ENCODE measurements around the gene PTPRC. TPM values are rescaled to one million over a fixed set of nuclear protein-coding genes. Genes with fewer than 3 reads are reported as not detected.

The PTPRC gene
- total and polyA plus RNA-seq, 2 experiments from 2014 or later = 0.66 to 0.86 TPM

DNA sequence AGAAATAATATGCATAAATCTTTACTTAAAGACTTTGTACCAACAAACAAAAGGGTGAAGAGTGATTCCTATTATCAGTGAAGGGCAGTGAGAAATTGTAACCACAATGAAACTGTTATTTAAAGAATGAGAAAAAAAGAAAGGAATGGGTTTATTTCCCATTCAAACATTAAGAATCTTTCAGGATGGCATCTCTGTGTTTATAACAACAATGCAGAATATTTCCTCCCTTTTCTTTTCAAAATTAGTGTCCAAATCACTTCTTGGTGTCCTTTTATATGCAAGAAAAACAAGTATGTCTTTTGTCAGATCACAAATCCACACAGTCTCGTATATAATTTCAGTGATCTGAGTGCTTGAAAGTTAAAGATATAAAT is 61.2 kb downstream of the PTPRC start:
- in situ Hi-C loops (cut with MboI) = no loop called here
- H3K4me1 ChIP-seq (ENCODE audit: insufficient read depth) = peaks cover 11% of the 10 kb centered on the region; the same call in 1 of the 2 replicates
- no peak overlapping the region for H3K4me3 ChIP-seq
- peak overlapping the region; percentile 44 for H3K4me2 ChIP-seq (ENCODE audit: unreplicated experiment)
- no peaks in the 10 kb centered on the region for H3K9me3 ChIP-seq (ENCODE audit: low read depth)
- no peak overlapping the region for H3K27ac ChIP-seq
- no peak for DNase-seq
- no peaks in the 10 kb centered on the region for H3K27me3 ChIP-seq (replicated peaks; ENCODE audit: insufficient read depth)
- H2AFZ ChIP-seq = peak overlapping the region; percentile 42
- no peaks in the 10 kb centered on the region for H3K79me2 ChIP-seq (ENCODE audit: insufficient read depth)
- 43 to 58% methylated on average over 1 of the region's 1 CpG for WGBS, 2 experiments (ENCODE audit: low coverage in 1 of 2, low lambda C conversion rate in 2 of 2, missing lambda C conversion rate in 2 of 2)
- H4K20me1 ChIP-seq (ENCODE audit: insufficient read depth) = no peaks in the 10 kb centered on the region
- H3F3A ChIP-seq (ENCODE audit: insufficient read depth) = no peaks in the 10 kb centered on the region
- no peak for TF ChIP-seq EZH2 (IDR thresholded peaks at IDR 0.05; ENCODE audit: insufficient read depth, poor library complexity, severe bottlenecking)
- no peaks in the 10 kb centered on the region for H3K9me2 ChIP-seq (ENCODE audit: insufficient read depth)
- H3K9ac ChIP-seq = no peak overlapping the region
- H3K36me3 ChIP-seq (ENCODE audit: low read depth) = no peaks in the 10 kb centered on the region

DNA sequence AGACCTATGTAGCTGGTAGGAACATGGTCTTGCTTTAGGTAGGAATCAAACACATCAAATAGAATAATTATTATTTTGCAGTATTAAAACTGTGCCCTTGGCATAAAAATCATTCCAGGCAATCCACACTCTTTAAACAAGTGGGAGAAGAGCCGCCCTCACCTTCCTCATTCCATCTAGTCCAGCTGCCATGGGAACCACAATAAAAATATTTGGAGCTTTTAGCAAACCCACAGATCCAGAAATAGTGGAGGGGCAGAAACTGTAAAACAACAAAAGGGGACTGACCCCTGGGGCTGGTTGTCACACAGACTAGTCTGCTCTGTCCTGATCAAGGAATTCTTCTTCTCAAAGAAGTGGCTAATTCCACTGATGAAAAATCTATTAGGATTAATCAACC is 61.6 kb downstream of the PTPRC start:
- Histone ChIP-seq H3K9me2 (ENCODE audit: insufficient read depth) (no peaks in the 10 kb centered on the region), H3K36me3 (ENCODE audit: low read depth) (no peaks in the 10 kb centered on the region), H2AFZ (peak overlapping the region; percentile 42), H3K27me3 (replicated peaks; ENCODE audit: insufficient read depth) (no peaks in the 10 kb centered on the region), H3K4me1 (ENCODE audit: insufficient read depth) (peaks cover 11% of the 10 kb centered on the region; the same call in 1 of the 2 replicates), H3F3A (ENCODE audit: insufficient read depth) (no peaks in the 10 kb centered on the region), H4K20me1 (ENCODE audit: insufficient read depth) (no peaks in the 10 kb centered on the region), H3K79me2 (ENCODE audit: insufficient read depth) (no peaks in the 10 kb centered on the region), H3K4me2 (ENCODE audit: unreplicated experiment) (no peak overlapping the region), H3K27ac (no peak overlapping the region), H3K9ac (no peak overlapping the region), H3K4me3 (no peak overlapping the region), H3K9me3 (ENCODE audit: low read depth) (no peaks in the 10 kb centered on the region)
- in situ Hi-C loops (cut with MboI) = no loop called here
- no peak for DNase-seq
- TF ChIP-seq EZH2 (IDR thresholded peaks at IDR 0.05; ENCODE audit: insufficient read depth, poor library complexity, severe bottlenecking) = no peak
- no peak for TF ChIP-seq EZH2phosphoT487 (IDR thresholded peaks at IDR 0.05; ENCODE audit: insufficient read depth, low read depth)
- WGBS, 2 experiments (ENCODE audit: low coverage in 1 of 2, low lambda C conversion rate in 2 of 2, missing lambda C conversion rate in 2 of 2) = 73 to 92% methylated on average over 1 of the region's 1 CpG

DNA sequence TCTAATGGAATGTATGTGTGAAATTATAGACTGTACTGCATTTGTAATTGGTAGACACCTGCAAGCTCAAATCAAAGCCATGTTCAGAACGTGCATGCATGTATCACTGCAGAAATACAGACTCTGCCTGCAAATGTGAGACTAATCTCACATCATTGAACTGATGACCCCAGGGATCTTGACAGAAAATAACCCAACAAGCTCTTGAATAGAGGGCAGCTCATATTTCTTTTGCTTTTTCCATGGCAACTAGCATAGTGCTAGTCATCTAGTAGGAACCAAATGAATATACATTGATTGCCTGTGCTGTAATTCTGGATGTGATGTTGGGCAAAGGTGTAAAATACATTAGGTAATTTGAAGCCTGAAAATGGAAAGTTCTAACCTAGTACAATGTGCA is 62.4 kb downstream of the PTPRC start:
- no peak overlapping the region for H3K4me3 ChIP-seq
- no peaks in the 10 kb centered on the region for H3K9me2 ChIP-seq (ENCODE audit: insufficient read depth)
- H4K20me1 ChIP-seq (ENCODE audit: insufficient read depth) = no peaks in the 10 kb centered on the region
- H2AFZ ChIP-seq = no peak overlapping the region
- H3K36me3 ChIP-seq (ENCODE audit: low read depth) = no peaks in the 10 kb centered on the region
- H3K27ac ChIP-seq = no peak overlapping the region
- H3K27me3 ChIP-seq (replicated peaks; ENCODE audit: insufficient read depth) = no peaks in the 10 kb centered on the region
- no peak overlapping the region for H3K4me2 ChIP-seq (ENCODE audit: unreplicated experiment)
- in situ Hi-C loops (cut with MboI) = no loop called here
- no peak overlapping the region for H3K9ac ChIP-seq
- WGBS, 2 experiments (ENCODE audit: low coverage in 1 of 2, low lambda C conversion rate in 2 of 2, missing lambda C conversion rate in 2 of 2) = 33 to 40% methylated on average over 1 of the region's 1 CpG
- DNase-seq = no peak
- no peaks in the 10 kb centered on the region for H3F3A ChIP-seq (ENCODE audit: insufficient read depth)
- H3K79me2 ChIP-seq (ENCODE audit: insufficient read depth) = no peaks in the 10 kb centered on the region
- H3K4me1 ChIP-seq (ENCODE audit: insufficient read depth) = peaks cover 11% of the 10 kb centered on the region; the same call in 1 of the 2 replicates
- TF ChIP-seq EZH2phosphoT487 (IDR thresholded peaks at IDR 0.05; ENCODE audit: insufficient read depth, low read depth) = no peak
- TF ChIP-seq EZH2 (IDR thresholded peaks at IDR 0.05; ENCODE audit: insufficient read depth, poor library complexity, severe bottlenecking) = no peak
- no peaks in the 10 kb centered on the region for H3K9me3 ChIP-seq (ENCODE audit: low read depth)

DNA sequence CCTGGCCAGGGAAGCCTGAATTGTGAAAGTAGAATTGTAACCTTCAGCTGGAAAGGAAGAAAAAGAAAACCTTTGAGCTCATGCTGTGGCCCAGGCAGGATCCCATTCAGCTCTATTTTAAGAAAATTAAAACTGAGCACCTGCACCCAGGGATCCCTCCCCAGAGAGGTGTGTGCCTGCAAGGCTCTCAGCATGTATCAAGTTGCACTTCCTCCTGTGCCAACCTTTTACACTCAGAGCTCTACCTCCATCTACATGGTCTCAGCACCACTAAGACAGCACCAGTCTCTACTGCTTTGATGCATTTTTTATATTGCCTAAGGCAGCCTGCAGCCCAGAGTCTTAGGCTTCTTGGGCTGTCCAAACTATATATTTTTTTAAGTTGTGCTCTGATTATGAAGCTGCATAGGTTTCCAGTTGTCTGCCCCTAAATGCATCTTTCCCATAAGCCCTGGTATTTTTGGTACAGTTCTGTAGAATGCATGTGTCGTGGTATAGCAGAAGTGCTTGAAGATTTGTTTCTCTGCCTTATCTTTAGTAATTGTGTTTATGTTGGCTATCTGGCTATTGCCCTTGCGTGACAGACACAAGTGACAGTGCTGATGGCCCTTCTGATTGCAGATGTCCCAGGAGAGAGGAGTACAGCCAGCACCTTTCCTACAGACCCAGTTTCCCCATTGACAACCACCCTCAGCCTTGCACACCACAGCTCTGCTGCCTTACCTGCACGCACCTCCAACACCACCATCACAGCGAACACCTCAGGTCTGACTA is 63.1 kb downstream of the PTPRC start:
- Histone ChIP-seq H3K27me3 (replicated peaks; ENCODE audit: insufficient read depth) (no peaks in the 10 kb centered on the region), H3K9me2 (ENCODE audit: insufficient read depth) (no peaks in the 10 kb centered on the region), H3K9ac (no peak overlapping the region), H3K4me2 (ENCODE audit: unreplicated experiment) (no peak overlapping the region), H3K9me3 (ENCODE audit: low read depth) (no peaks in the 10 kb centered on the region), H3K27ac (no peak overlapping the region), H3K4me1 (ENCODE audit: insufficient read depth) (peaks cover 11% of the 10 kb centered on the region; the same call in 1 of the 2 replicates), H3F3A (ENCODE audit: insufficient read depth) (no peaks in the 10 kb centered on the region), H4K20me1 (ENCODE audit: insufficient read depth) (no peaks in the 10 kb centered on the region), H3K36me3 (ENCODE audit: low read depth) (no peaks in the 10 kb centered on the region), H3K79me2 (ENCODE audit: insufficient read depth) (no peaks in the 10 kb centered on the region), H2AFZ (no peak overlapping the region), H3K4me3 (no peak overlapping the region)
- in situ Hi-C loops (cut with MboI) = no loop called here
- TF ChIP-seq EZH2phosphoT487 (IDR thresholded peaks at IDR 0.05; ENCODE audit: insufficient read depth, low read depth) (no peak), EZH2 (IDR thresholded peaks at IDR 0.05; ENCODE audit: insufficient read depth, poor library complexity, severe bottlenecking) (no peak)
- 85% methylated on average over 4 of the region's 4 CpGs for WGBS, 2 experiments (ENCODE audit: low coverage in 1 of 2, low lambda C conversion rate in 2 of 2, missing lambda C conversion rate in 2 of 2)
- DNase-seq = no peak

Data from GM23248 (cell line).